HEK293 (cell line): ENCODE data around the gene ZNF747.

Experiments
- CTCF ChIA-PET: fragments of 350-600 bp; formaldehyde crosslinking; extraction: SDS; loops from one replicate; lab custom pipeline; 2021; ENCODE audit warnings: antibody characterized with exemption; lab: Yijun Ruan, JAX
- POLR2A ChIA-PET: fragments of 300-600 bp; formaldehyde crosslinking; extraction: SDS; loops from one replicate; lab custom pipeline; 2020; ENCODE audit warnings: antibody characterized with exemption, inconsistent platforms; lab: Yijun Ruan, JAX
- H3K27ac ChIP-seq: fragments of 200-500 bp; sonication (Bioruptor generic); 2 replicates; pipeline ENCODE4 v1.5.1; 2014; ENCODE audit warnings: low read depth, low read length, control low read depth, inconsistent platforms; ENCODE audit errors: extremely low read depth
- H3K36me3 ChIP-seq, 2 experiments: fragments of 200-500 bp in 1 of 2; sonication (Bioruptor generic) in 1 of 2; 1 replicate in 1 of 2; 2 replicates in 1 of 2; pipeline ENCODE4 v1.5.1; 2014 to 2017; ENCODE audit warnings: inconsistent platforms in 2 of 2, low read length in 2 of 2; ENCODE audit not compliant: control insufficient read depth in 2 of 2, insufficient read depth in 1 of 2
- H3K4me1 ChIP-seq: fragments of 200-500 bp; sonication (Bioruptor generic); 2 replicates; pipeline ENCODE4 v1.5.1; 2014; ENCODE audit warnings: mild to moderate bottlenecking, low read length, inconsistent platforms; ENCODE audit not compliant: control insufficient read depth, insufficient read depth
- H3K4me3 ChIP-seq: 2 replicates; pipeline ENCODE4 v1.5.1; 2011; ENCODE audit warnings: low read depth, mild to moderate bottlenecking, control low read depth, low read length, moderate library complexity
- H3K9me3 ChIP-seq: fragments of 200-500 bp; sonication (Bioruptor generic); 2 replicates; pipeline ENCODE4 v1.5.1; 2014; ENCODE audit warnings: low read depth, low read length, inconsistent platforms; ENCODE audit not compliant: control insufficient read depth, insufficient read depth
- BCL11B ChIP-seq: fragments of 450-650 bp; formaldehyde crosslinking; IDR thresholded peaks from 2 replicates; pipeline ENCODE4 v1.5.1; 2016; ENCODE audit warnings: low read depth, missing biosample characterization, missing genetic modification characterization
- EGR2 ChIP-seq: fragments of 450-650 bp; formaldehyde crosslinking; IDR thresholded peaks from 2 replicates; pipeline ENCODE4 v1.5.1; 2016; ENCODE audit warnings: low read depth, missing biosample characterization, missing genetic modification characterization
- ELK4 ChIP-seq: IDR thresholded peaks from 2 replicates; pipeline ENCODE4 v1.6.1; 2011; ENCODE audit warnings: mild to moderate bottlenecking, low read depth, low read length, borderline replicate concordance
- GLIS1 ChIP-seq: fragments of 450-650 bp; formaldehyde crosslinking; IDR thresholded peaks from 2 replicates; pipeline ENCODE4 v1.5.1; 2016; ENCODE audit warnings: missing biosample characterization, missing genetic modification characterization
- HOXC10 ChIP-seq: sonication (generic); formaldehyde crosslinking; IDR thresholded peaks from 2 replicates; pipeline ENCODE4 v1.8.1; 2023; ENCODE audit warnings: mild to moderate bottlenecking, missing genetic modification reagents
- IKZF3 ChIP-seq: fragments of 450-650 bp; IDR thresholded peaks from 2 replicates; pipeline ENCODE4 v1.5.0; 2018; ENCODE audit warnings: missing biosample characterization, mild to moderate bottlenecking, missing genetic modification characterization, moderate library complexity
- MEIS1 ChIP-seq: sonication (generic); formaldehyde crosslinking; IDR thresholded peaks from 2 replicates; pipeline ENCODE4 v1.8.1; 2022; ENCODE audit warnings: missing genetic modification reagents, mild to moderate bottlenecking, borderline replicate concordance
- SCRT2 ChIP-seq: fragments of 450-650 bp; formaldehyde crosslinking; IDR thresholded peaks from 2 replicates; pipeline ENCODE4 v1.5.1; 2016; ENCODE audit warnings: missing biosample characterization, missing genetic modification characterization
- ZEB2 ChIP-seq: fragments of 450-650 bp; formaldehyde crosslinking; IDR thresholded peaks from 2 replicates; pipeline ENCODE4 v1.5.1; 2016; ENCODE audit warnings: missing biosample characterization, missing genetic modification characterization
- ZFP37 ChIP-seq: fragments of 450-650 bp; formaldehyde crosslinking; IDR thresholded peaks from 2 replicates; pipeline ENCODE4 v1.5.1; 2016; ENCODE audit warnings: missing biosample characterization, missing genetic modification characterization
- ZFP69B ChIP-seq: fragments of 450-650 bp; formaldehyde crosslinking; IDR thresholded peaks from 2 replicates; pipeline ENCODE4 v1.5.1; 2016; ENCODE audit warnings: missing biosample characterization, missing genetic modification characterization
- ZNF132 ChIP-seq: fragments of 450-650 bp; formaldehyde crosslinking; IDR thresholded peaks from 2 replicates; pipeline ENCODE4 v1.5.1; 2017; ENCODE audit warnings: missing biosample characterization, missing genetic modification characterization, borderline replicate concordance
- ZNF140 ChIP-seq: fragments of 450-650 bp; formaldehyde crosslinking; IDR thresholded peaks from 2 replicates; pipeline ENCODE4 v1.5.1; 2016; ENCODE audit warnings: missing biosample characterization, missing genetic modification characterization
- ZNF175 ChIP-seq: fragments of 450-650 bp; formaldehyde crosslinking; IDR thresholded peaks from 2 replicates; pipeline ENCODE4 v1.5.1; 2016; ENCODE audit warnings: missing biosample characterization, missing genetic modification characterization
- ZNF202 ChIP-seq: fragments of 450-650 bp; formaldehyde crosslinking; IDR thresholded peaks from 2 replicates; pipeline ENCODE4 v1.5.1; 2016; ENCODE audit warnings: missing biosample characterization, missing genetic modification characterization, borderline replicate concordance
- ZNF23 ChIP-seq: fragments of 450-650 bp; formaldehyde crosslinking; IDR thresholded peaks from 2 replicates; pipeline ENCODE4 v1.5.1; 2016; ENCODE audit warnings: missing biosample characterization, missing genetic modification characterization, borderline replicate concordance
- ZNF239 ChIP-seq: fragments of 450-650 bp; formaldehyde crosslinking; IDR thresholded peaks from 2 replicates; pipeline ENCODE4 v1.5.1; 2016; ENCODE audit warnings: missing biosample characterization, missing genetic modification characterization
- ZNF266 ChIP-seq: fragments of 450-650 bp; formaldehyde crosslinking; IDR thresholded peaks from 2 replicates; pipeline ENCODE4 v1.5.1; 2016; ENCODE audit warnings: missing biosample characterization, missing genetic modification characterization, low read depth
- ZNF335 ChIP-seq: fragments of 450-650 bp; formaldehyde crosslinking; conservative IDR thresholded peaks from 2 replicates; pipeline ENCODE4 v1.5.1; 2016; ENCODE audit warnings: missing biosample characterization, missing genetic modification characterization
- ZNF473 ChIP-seq: fragments of 450-650 bp; formaldehyde crosslinking; IDR thresholded peaks from 2 replicates; pipeline ENCODE4 v1.5.1; 2017; ENCODE audit warnings: missing biosample characterization, missing genetic modification characterization
- ZNF548 ChIP-seq: fragments of 450-650 bp; formaldehyde crosslinking; IDR thresholded peaks from 2 replicates; pipeline ENCODE4 v1.5.1; 2016; ENCODE audit warnings: missing biosample characterization, missing genetic modification characterization
- ZNF600 ChIP-seq: fragments of 450-650 bp; formaldehyde crosslinking; IDR thresholded peaks from 2 replicates; pipeline ENCODE4 v1.5.1; 2016; ENCODE audit warnings: missing biosample characterization, missing genetic modification characterization
- ZNF747 ChIP-seq: fragments of 450-650 bp; formaldehyde crosslinking; IDR thresholded peaks from 2 replicates; pipeline ENCODE4 v1.5.1; 2016; ENCODE audit warnings: missing biosample characterization, missing genetic modification characterization
- ZNF843 ChIP-seq: fragments of 450-650 bp; formaldehyde crosslinking; IDR thresholded peaks from 2 replicates; pipeline ENCODE4 v1.5.1; 2016; ENCODE audit warnings: missing biosample characterization, missing genetic modification characterization
- TF ChIP-seq, protein P1 (sequence below): fragments of 450-650 bp; formaldehyde crosslinking; IDR thresholded peaks from 2 replicates; pipeline ENCODE4 v1.5.1; 2017; ENCODE audit warnings: missing biosample characterization, missing genetic modification characterization
- TF ChIP-seq, protein P2 (sequence below): fragments of 450-650 bp; formaldehyde crosslinking; IDR thresholded peaks from 2 replicates; pipeline ENCODE4 v1.5.1; 2016; ENCODE audit warnings: missing biosample characterization, missing genetic modification characterization

The ZNF747 gene

GRCh38 chr16:30533748-30534367 lies 800 bp downstream of the ZNF747 start:
- peak overlapping the region; percentile 59 for H3K4me3 ChIP-seq
- peak overlapping the region; percentile 91 for H3K27ac ChIP-seq
- H3K9me3 ChIP-seq: no peaks in the 10 kb centered on the region
- POLR2A ChIA-PET: interaction anchor here (0.7 to 3.7 kb wide), 7 partner anchors 19 to 163 kb away, joined by 3 to 69 read pairs (median 7); partner anchors contain the start of genes DCTPP1, TBC1D10B, ZNF688 and ZNF764
- H3K4me1 ChIP-seq: peaks cover 2% of the 10 kb centered on the region; the same call in 1 of the 2 replicates
- TF ChIP-seq BCL11B (tag by site-specific recombination) (no peak), ZNF473 (tag by site-specific recombination) (no peak), GLIS1 (tag by site-specific recombination) (peak; percentile 48; the same call in 1 of the 2 replicates)
- TF ChIP-seq, protein P1, sequence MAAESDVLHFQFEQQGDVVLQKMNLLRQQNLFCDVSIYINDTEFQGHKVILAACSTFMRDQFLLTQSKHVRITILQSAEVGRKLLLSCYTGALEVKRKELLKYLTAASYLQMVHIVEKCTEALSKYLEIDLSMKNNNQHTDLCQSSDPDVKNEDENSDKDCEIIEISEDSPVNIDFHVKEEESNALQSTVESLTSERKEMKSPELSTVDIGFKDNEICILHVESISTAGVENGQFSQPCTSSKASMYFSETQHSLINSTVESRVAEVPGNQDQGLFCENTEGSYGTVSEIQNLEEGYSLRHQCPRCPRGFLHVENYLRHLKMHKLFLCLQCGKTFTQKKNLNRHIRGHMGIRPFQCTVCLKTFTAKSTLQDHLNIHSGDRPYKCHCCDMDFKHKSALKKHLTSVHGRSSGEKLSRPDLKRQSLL: peak; percentile 91; the same call in 1 of the 2 replicates
- peaks cover 6 to 30% of the 10 kb centered on the region in 2 experiments; a peak in 2 of 3 replicates for H3K36me3 ChIP-seq
- CTCF ChIA-PET: interaction anchor here (0.6 to 2.9 kb wide), 6 partner anchors 8 to 422 kb away, joined by 3 to 11 read pairs (median 5); no protein-coding TSS in a partner anchor

GRCh38 chr16:30533146-30533522 lies 1.5 kb downstream of the ZNF747 start:
- Histone ChIP-seq H3K4me3 (no peak overlapping the region), H3K27ac (no peak overlapping the region), H3K9me3 (no peaks in the 10 kb centered on the region), H3K4me1 (peaks cover 2% of the 10 kb centered on the region; the same call in 1 of the 2 replicates), H3K36me3 (peaks cover 6 to 30% of the 10 kb centered on the region in 2 experiments; a peak in 2 of 3 replicates)
- CTCF ChIA-PET: interaction anchor here (2.9 kb wide), 1 partner anchor 65 kb away, joined by 11 read pairs; no protein-coding TSS in a partner anchor
- POLR2A ChIA-PET: interaction anchor here (2.2 to 3.7 kb wide), 3 partner anchors 24 to 115 kb away, joined by 7 to 69 read pairs (median 15); partner anchors contain the start of genes DCTPP1 and ZNF764
- TF ChIP-seq ELK4 (no peak), ZEB2 (tag by site-specific recombination) (no peak), ZFP37 (tag by site-specific recombination) (no peak), IKZF3 (tag by site-specific recombination) (peak; percentile 27; the same call in 1 of the 2 replicates), ZNF175 (tag by site-specific recombination) (no peak), GLIS1 (tag by site-specific recombination) (no peak), ZNF23 (tag by site-specific recombination) (no peak), HOXC10 (CRISPR knock-in tag) (no peak), ZNF747 (no peak), ZNF132 (tag by site-specific recombination) (no peak), ZFP69B (no peak), SCRT2 (peak; percentile 43), ZNF140 (tag by site-specific recombination) (no peak), ZNF239 (tag by site-specific recombination) (no peak), ZNF266 (tag by site-specific recombination) (no peak), MEIS1 (CRISPR knock-in tag) (no peak), ZNF843 (tag by site-specific recombination) (no peak), ZNF335 (no peak), ZNF548 (tag by site-specific recombination) (no peak), EGR2 (peak; percentile 56), ZNF600 (tag by site-specific recombination) (peak; percentile 59), ZNF202 (no peak)
- TF ChIP-seq, protein P2, sequence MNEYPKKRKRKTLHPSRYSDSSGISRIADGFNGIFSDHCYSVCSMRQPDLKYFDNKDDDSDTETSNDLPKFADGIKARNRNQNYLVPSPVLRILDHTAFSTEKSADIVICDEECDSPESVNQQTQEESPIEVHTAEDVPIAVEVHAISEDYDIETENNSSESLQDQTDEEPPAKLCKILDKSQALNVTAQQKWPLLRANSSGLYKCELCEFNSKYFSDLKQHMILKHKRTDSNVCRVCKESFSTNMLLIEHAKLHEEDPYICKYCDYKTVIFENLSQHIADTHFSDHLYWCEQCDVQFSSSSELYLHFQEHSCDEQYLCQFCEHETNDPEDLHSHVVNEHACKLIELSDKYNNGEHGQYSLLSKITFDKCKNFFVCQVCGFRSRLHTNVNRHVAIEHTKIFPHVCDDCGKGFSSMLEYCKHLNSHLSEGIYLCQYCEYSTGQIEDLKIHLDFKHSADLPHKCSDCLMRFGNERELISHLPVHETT (tag by site-specific recombination): no peak
